HK-2 (cell line): Measurements from ENCODE around the gene SORCS3.

Experiments used
- DNase-seq: peaks from one replicate; pipeline ENCODE4 v3.0.0-alpha.2; 2018; ENCODE audit not compliant: unreplicated experiment

SORCS3 gene

GRCh38 chr10:104646146-104646545 lies 5.1 kb downstream of the SORCS3 start:
- DNase-seq: no peak

GRCh38 chr10:104648421-104648820 lies 7.3 kb downstream of the SORCS3 start:
- no peak for DNase-seq

GRCh38 chr10:104650072-104650471 lies 9.0 kb downstream of the SORCS3 start:
- DNase-seq: no peak

- DNase-seq: no peak
These were observed 9.7 kb downstream of the SORCS3 start for GRCh38 chr10:104650635-104651331.

GRCh38 chr10:104657036-104657435 lies 15.9 kb downstream of the SORCS3 start:
- DNase-seq: no peak

- DNase-seq: no peak
These were observed 16.4 kb downstream of the SORCS3 start for GRCh38 chr10:104657457-104657856.

- DNase-seq: no peak
These were observed 17.0 kb downstream of the SORCS3 start for GRCh38 chr10:104658067-104658466.

- DNase-seq: no peak
These were observed 18.7 kb downstream of the SORCS3 start for GRCh38 chr10:104659809-104660208.

- no peak for DNase-seq
These were observed 22.0 kb downstream of the SORCS3 start for GRCh38 chr10:104663076-104663475.

GRCh38 chr10:104663563-104663962 lies 22.5 kb downstream of the SORCS3 start:
- no peak for DNase-seq

GRCh38 chr10:104664205-104664604 lies 23.1 kb downstream of the SORCS3 start:
- DNase-seq: no peak

- no peak for DNase-seq
These were observed 24.1 kb downstream of the SORCS3 start for GRCh38 chr10:104665174-104665573.

- DNase-seq: no peak
These were observed 25.0 kb downstream of the SORCS3 start for GRCh38 chr10:104666106-104666505.

GRCh38 chr10:104676874-104677273 lies 35.8 kb downstream of the SORCS3 start:
- DNase-seq: no peak

- no peak for DNase-seq
These were observed 37.6 kb downstream of the SORCS3 start for GRCh38 chr10:104678658-104679057.

- peak; percentile 41 for DNase-seq
These were observed 39.6 kb downstream of the SORCS3 start for GRCh38 chr10:104680467-104681401.

- DNase-seq: no peak
These were observed 40.4 kb downstream of the SORCS3 start for GRCh38 chr10:104681485-104681884.

- DNase-seq: no peak
These were observed 42.5 kb downstream of the SORCS3 start for GRCh38 chr10:104683567-104683966.

GRCh38 chr10:104686829-104687228 lies 45.7 kb downstream of the SORCS3 start:
- no peak for DNase-seq

- no peak for DNase-seq
These were observed 47.4 kb downstream of the SORCS3 start for GRCh38 chr10:104688251-104689042.

- DNase-seq: no peak
These were observed 48.0 kb downstream of the SORCS3 start for GRCh38 chr10:104689105-104689504.

GRCh38 chr10:104689547-104689946 lies 48.5 kb downstream of the SORCS3 start:
- DNase-seq: no peak
